HFFc6 (cell line): ENCODE data around the gene TAPBP. TPM values are rescaled to one million over a fixed set of nuclear protein-coding genes. Genes with fewer than 3 reads are reported as not detected.
A peak's percentile ranks its signal among the peaks of the same experiment; 100 is the strongest.

Experiments used
- DNase-seq: peaks from one replicate; pipeline ENCODE4 v3.0.0-alpha.2; 2018
- H3K27ac Mint-ChIP-seq: 2 replicates; pipeline ENCODE4 v1.8.0; 2020; ENCODE audit warnings: mild to moderate bottlenecking, mixed read lengths
- H3K27me3 Mint-ChIP-seq: 2 replicates; pipeline ENCODE4 v1.8.0; 2021; ENCODE audit warnings: mild to moderate bottlenecking, moderate library complexity, mixed read lengths; ENCODE audit not compliant: insufficient read depth
- H3K36me3 Mint-ChIP-seq: 2 replicates; pipeline ENCODE4 v1.8.0; 2021; ENCODE audit warnings: low read depth, mixed read lengths
- H3K4me1 Mint-ChIP-seq: 2 replicates; pipeline ENCODE4 v1.8.0; 2020; ENCODE audit warnings: low read depth, mixed read lengths
- H3K4me3 Mint-ChIP-seq: 2 replicates; pipeline ENCODE4 v1.8.0; 2020; ENCODE audit warnings: mild to moderate bottlenecking, moderate library complexity, mixed read lengths
- H3K9me3 Mint-ChIP-seq: 2 replicates; pipeline ENCODE4 v1.8.0; 2020; ENCODE audit warnings: mild to moderate bottlenecking, mixed read lengths
- CTCF ChIP-seq: fragments of 200-600 bp; sonication (generic); IDR thresholded peaks from 2 replicates; pipeline ENCODE4 v1.5.0; 2021; ENCODE audit warnings: antibody characterized with exemption, mild to moderate bottlenecking
- microRNA-seq: library from miRNA; unstranded; fragments of <30 nt; microRNA quantifications from one replicate; pipeline ENCODE4, GENCODE V29; 2019
- total RNA-seq, 6 experiments: library from RNA; stranded (reverse); fragmentation: NEBNext Ultra II Directional; extraction: Animal tissue kit (Norgen Biotek cat#: 25700); gene quantifications; 2 replicates in 1 of 6; 3 replicates in 5 of 6; pipeline ENCODE4 v1.2.3, GENCODE V29; 2021

The TAPBP gene
- total RNA-seq, 6 experiments from 2014 or later = 88.7 to 118 (median 104) TPM

- H3K4me1 Mint-ChIP-seq = peaks cover 62% of the 10 kb centered on the region
- TF ChIP-seq CTCF = no peak
- H3K4me3 Mint-ChIP-seq = peak overlapping the region; percentile 89
- DNase-seq = peak; percentile 96
- H3K9me3 Mint-ChIP-seq = no peaks in the 10 kb centered on the region
- H3K27me3 Mint-ChIP-seq = peaks cover 6% of the 10 kb centered on the region
- H3K27ac Mint-ChIP-seq = peak overlapping the region; percentile 99
- H3K36me3 Mint-ChIP-seq = peaks cover 20% of the 10 kb centered on the region
Measured at GRCh38 chr6:33249732-33250630, 63.9 kb downstream of the TAPBP start.

Small RNA genes lying within 50 kb of the gene (microRNA-seq; reads per million reads assigned to microRNA genes)
- gene MIR6834 = not detected
- gene MIR6873 = not detected

Other genes with a start within 250 kb of the TAPBP start
- 1 to 10 TPM in 5 of 6 experiments, under 1 TPM in 1; 0.94 to 3.8 (median 1.9) TPM for gene HLA-DPA1, start 240.4 kb downstream of the TAPBP start, total RNA-seq
- gene HLA-DPB1, start 238.1 kb downstream of the TAPBP start, total RNA-seq = 1 to 10 TPM; 1.6 to 4.8 (median 1.9) TPM
- gene COL11A2, start 121.6 kb downstream of the TAPBP start, total RNA-seq = under 1 TPM; 0.15 to 0.69 (median 0.38) TPM
- gene RXRB, start 113.4 kb downstream of the TAPBP start, total RNA-seq = 10 to 100 TPM; 37.3 to 41.6 (median 38.3) TPM
- 100 to 1,000 TPM; 215 to 240 (median 225) TPM for gene SLC39A7, start 113.2 kb downstream of the TAPBP start, total RNA-seq
- gene HSD17B8, start 109.4 kb downstream of the TAPBP start, total RNA-seq = 1 to 10 TPM in 2 of 6 experiments, under 1 TPM in 4; 0.39 to 1.2 (median 0.73) TPM
- gene RING1, start 105.6 kb downstream of the TAPBP start, total RNA-seq = 10 to 100 TPM; 43.4 to 55.1 (median 52.1) TPM
- 10 to 100 TPM; 35.7 to 51.4 (median 44.4) TPM for gene VPS52, start 42.2 kb downstream of the TAPBP start, total RNA-seq
- gene RPS18, start 42.0 kb downstream of the TAPBP start, total RNA-seq = 1,000 to 10,000 TPM; 1,449 to 2,347 (median 1,965) TPM
- 1 to 10 TPM in 5 of 6 experiments, under 1 TPM in 1; 0.66 to 3.0 (median 2.7) TPM for gene B3GALT4, start 37.0 kb downstream of the TAPBP start, total RNA-seq
- gene WDR46, start 24.8 kb downstream of the TAPBP start, total RNA-seq = 10 to 100 TPM; 71.0 to 89.9 (median 74.6) TPM
- 10 to 100 TPM; 52.1 to 73.7 (median 69.7) TPM for gene PFDN6, start 24.5 kb downstream of the TAPBP start, total RNA-seq
- gene RGL2, start 15.1 kb downstream of the TAPBP start, total RNA-seq = 10 to 100 TPM; 26.7 to 31.6 (median 27.9) TPM
- 10 to 100 TPM; 15.2 to 19.9 (median 17.0) TPM for gene ZBTB22, start 3.7 kb upstream of the TAPBP start, total RNA-seq
- 10 to 100 TPM; 44.9 to 53.2 (median 50.4) TPM for gene DAXX, start 8.9 kb upstream of the TAPBP start, total RNA-seq
- gene KIFC1, start 77.7 kb upstream of the TAPBP start, total RNA-seq = 10 to 100 TPM; 20.6 to 43.5 (median 38.6) TPM
- gene PHF1, start 96.9 kb upstream of the TAPBP start, total RNA-seq = 10 to 100 TPM; 43.2 to 52.8 (median 51.4) TPM
- gene CUTA, start 104.0 kb upstream of the TAPBP start, total RNA-seq = 100 to 1,000 TPM; 464 to 546 (median 536) TPM
- 10 to 100 TPM; 10.5 to 15.0 (median 13.3) TPM for gene SYNGAP1, start 106.0 kb upstream of the TAPBP start, total RNA-seq
- gene ZBTB9, start 140.5 kb upstream of the TAPBP start, total RNA-seq = 1 to 10 TPM; 6.4 to 9.2 (median 7.6) TPM